K562 (cell line): ENCODE data around the gene ZNF616. TPM values are rescaled to one million over a fixed set of nuclear protein-coding genes. Genes with fewer than 3 reads are reported as not detected.
A peak's percentile ranks its signal among the peaks of the same experiment; 100 is the strongest.

Experiments
- ATAC-seq: fragments of 200-7000 bp; cut with Tn5 transposase; 3 replicates; pipeline ENCODE4 v1.9.1; 2020; ENCODE audit warnings: moderate library complexity
- BruUV-seq: library from RNA; stranded (reverse); fragments of 400-500 nt; replicated peaks from 2 replicates; lab custom pipeline; 2021; lab: Mats Ljungman, UMichigan
- CTCF ChIA-PET: fragments of 300-600 bp; formaldehyde crosslinking; extraction: SDS; loops from one replicate; lab custom pipeline; 2021; ENCODE audit warnings: low intra/inter-chr PET ratio; lab: Yijun Ruan, JAX
- POLR2A ChIA-PET: fragments of 300-600, 350-650 bp; sonication (Branson Sonifier 250); formaldehyde crosslinking; extraction: SDS; loops from one replicate; lab custom pipeline; 2021; ENCODE audit warnings: antibody characterized with exemption, inconsistent platforms; lab: Yijun Ruan, JAX
- DNase-seq, 4 experiments: peaks; one replicate each; pipeline versions ENCODE4 v3.0.0 to v3.0.0-alpha.2; 2011 to 2018; ENCODE audit warnings: low spot score in 3 of 4, mixed read lengths in 3 of 4; ENCODE audit errors: extremely low read depth in 1 of 4
- FAIRE-seq: peaks from 2 replicates; lab custom pipeline; 2011; peaks lifted over from hg19 to GRCh38; lab: Jason Lieb, UNC
- H2AFZ ChIP-seq: 2 replicates; pipeline ENCODE4 v1.6.0; 2011; ENCODE audit warnings: low read depth, low read length, control low read depth, inconsistent platforms
- H3K27ac ChIP-seq: fragments of 200-600 bp; 3 replicates; pipeline ENCODE4 v1.8.0; 2011; ENCODE audit warnings: low read depth, mild to moderate bottlenecking, control low read depth, inconsistent platforms, low read length, moderate library complexity, mixed read lengths; ENCODE audit errors: extremely low read depth
- H3K27me3 ChIP-seq, 2 experiments: fragments of 300-600 bp in 1 of 2; 2 replicates in 1 of 2; 3 replicates in 1 of 2; pipeline versions ENCODE4 v1.6.0 to v1.8.0; 2011; ENCODE audit warnings: inconsistent platforms in 2 of 2, low read length in 2 of 2, mild to moderate bottlenecking in 1 of 2, mixed read lengths in 1 of 2, moderate library complexity in 1 of 2; ENCODE audit not compliant: control insufficient read depth in 2 of 2, insufficient read depth in 2 of 2
- H3K36me3 ChIP-seq: fragments of 300-600 bp; 3 replicates; pipeline ENCODE4 v1.8.0; 2011; ENCODE audit warnings: mild to moderate bottlenecking, low read length, inconsistent platforms; ENCODE audit not compliant: control insufficient read depth, insufficient read depth
- H3K4me1 ChIP-seq, 2 experiments: fragments of 200-600 bp in 1 of 2; replicated peaks in 1 of 2; 2 replicates in 1 of 2; 3 replicates in 1 of 2; pipeline versions ENCODE4 v1.5.1 to v1.8.0; 2011; ENCODE audit warnings: inconsistent platforms in 2 of 2, low read length in 2 of 2, mild to moderate bottlenecking in 1 of 2, mixed read lengths in 1 of 2, moderate library complexity in 1 of 2; ENCODE audit not compliant: control insufficient read depth in 2 of 2, insufficient read depth in 2 of 2
- H3K4me2 ChIP-seq: 2 replicates; pipeline ENCODE4 v1.6.1; 2011; ENCODE audit warnings: low read length, control low read depth, inconsistent platforms, mixed read lengths; ENCODE audit not compliant: insufficient read depth
- H3K4me3 ChIP-seq: fragments of 200-600 bp; sonication (generic), shearing (Covaris generic); 2 replicates; pipeline ENCODE4 v1.5.1; 2016; ENCODE audit warnings: control low read depth, inconsistent platforms
- H3K79me2 ChIP-seq: fragments of 200-600 bp; 3 replicates; pipeline ENCODE4 v1.8.0; 2011; ENCODE audit warnings: low read length, inconsistent platforms; ENCODE audit not compliant: control insufficient read depth, insufficient read depth
- H3K9ac ChIP-seq, 2 experiments: 2 replicates each; pipeline versions ENCODE4 v1.6.0 to v1.6.1; 2011; ENCODE audit warnings: low read depth in 2 of 2, low read length in 2 of 2, control low read depth in 1 of 2, inconsistent platforms in 1 of 2, mild to moderate bottlenecking in 1 of 2, mixed read lengths in 1 of 2; ENCODE audit not compliant: insufficient read depth in 1 of 2
- H3K9me1 ChIP-seq: one replicate; pipeline ENCODE4 v1.6.0; 2011; ENCODE audit warnings: inconsistent platforms, mild to moderate bottlenecking, low read length, moderate library complexity; ENCODE audit not compliant: control insufficient read depth, insufficient read depth
- H3K9me3 ChIP-seq: replicated peaks from 2 replicates; pipeline ENCODE4 v1.5.1; 2011; ENCODE audit warnings: low read depth, low read length, inconsistent platforms; ENCODE audit not compliant: control insufficient read depth, insufficient read depth
- H4K20me1 ChIP-seq: replicated peaks from 2 replicates; pipeline ENCODE4 v1.6.1; 2011; ENCODE audit warnings: low read length, inconsistent platforms, mixed read lengths; ENCODE audit not compliant: control insufficient read depth, insufficient read depth
- PTTG1 ChIP-seq: fragments of 450-650 bp; IDR thresholded peaks from 2 replicates; pipeline ENCODE4 v1.6.1; 2016; ENCODE audit warnings: low read depth, mild to moderate bottlenecking, missing genetic modification characterization, missing compliant biosample characterization
- ZNF274 ChIP-seq: IDR thresholded peaks from 2 replicates; pipeline ENCODE4 v1.6.1; 2011; ENCODE audit warnings: low read depth, mild to moderate bottlenecking, low read length, moderate library complexity, borderline replicate concordance
- WGBS: fragments of 100-300 bp; shearing (Covaris generic); methylation state at CpG from one replicate; pipeline ENCODE4 v1.1.6; 2016; ENCODE audit warnings: low coverage, mixed read lengths; ENCODE audit not compliant: insufficient coverage; ENCODE audit errors: missing lambda C conversion rate; 5-methylcytosine and 5-hydroxymethylcytosine counted together
- in situ Hi-C: fragments of 300-500 bp; cut with MboI; formaldehyde crosslinking; loops from 4 replicates; pipeline ENCODE4 v1.15.0; 2018; ENCODE audit warnings: inconsistent platforms, mixed read lengths
- intact Hi-C: fragments of 100-400 bp; cut with micrococcal nuclease; formaldehyde crosslinking; loops from 2 replicates; pipeline ENCODE4 v1.14.2; 2022
- polyA plus RNA-seq, 8 experiments: library from polyadenylated mRNA; depleted of rRNA in 4 of 8; stranded (reverse) in 5 of 8; unstranded in 3 of 8; fragments of >200 nt; fragmentation: Nextera tagmentation in 2 of 8; fragmentation: Illumina TruSeq in 1 of 8; extraction: Ambion mirVana in 2 of 8; extraction: Trizol in 1 of 8; gene quantifications; 2 replicates each; pipeline versions ENCODE4 v1.2.1 to v1.2.3, GENCODE V29; 2011 to 2014; ENCODE audit warnings: inconsistent platforms in 1 of 8, missing spikeins in 1 of 8
- total RNA-seq, 7 experiments: library from RNA; depleted of rRNA in 6 of 7; stranded (reverse); fragments of >200 nt in 6 of 7; fragmentation: Illumina TruSeq in 2 of 7; extraction: Trizol in 2 of 7; gene quantifications; 2 replicates each; pipeline versions ENCODE4 v1.2.1 to v1.2.3, GENCODE V29; 2011 to 2021; ENCODE audit warnings: low replicate concordance in 1 of 7
- TF ChIP-seq, protein P1 (sequence below), 2 experiments: IDR thresholded peaks in 1 of 2; conservative IDR thresholded peaks in 1 of 2; 2 replicates each; pipeline ENCODE4 v1.6.1; 2016; ENCODE audit warnings: low read depth in 2 of 2, mild to moderate bottlenecking in 1 of 2, missing compliant biosample characterization in 1 of 2, missing genetic modification characterization in 1 of 2, moderate library complexity in 1 of 2

ZNF616 gene
- total and polyA plus RNA-seq, 9 of the 15 experiments (the other 6 are each of a cell fraction or from before 2014, with no cell fraction given), result 3.4 to 13.0 (median 6.7) TPM

DNA sequence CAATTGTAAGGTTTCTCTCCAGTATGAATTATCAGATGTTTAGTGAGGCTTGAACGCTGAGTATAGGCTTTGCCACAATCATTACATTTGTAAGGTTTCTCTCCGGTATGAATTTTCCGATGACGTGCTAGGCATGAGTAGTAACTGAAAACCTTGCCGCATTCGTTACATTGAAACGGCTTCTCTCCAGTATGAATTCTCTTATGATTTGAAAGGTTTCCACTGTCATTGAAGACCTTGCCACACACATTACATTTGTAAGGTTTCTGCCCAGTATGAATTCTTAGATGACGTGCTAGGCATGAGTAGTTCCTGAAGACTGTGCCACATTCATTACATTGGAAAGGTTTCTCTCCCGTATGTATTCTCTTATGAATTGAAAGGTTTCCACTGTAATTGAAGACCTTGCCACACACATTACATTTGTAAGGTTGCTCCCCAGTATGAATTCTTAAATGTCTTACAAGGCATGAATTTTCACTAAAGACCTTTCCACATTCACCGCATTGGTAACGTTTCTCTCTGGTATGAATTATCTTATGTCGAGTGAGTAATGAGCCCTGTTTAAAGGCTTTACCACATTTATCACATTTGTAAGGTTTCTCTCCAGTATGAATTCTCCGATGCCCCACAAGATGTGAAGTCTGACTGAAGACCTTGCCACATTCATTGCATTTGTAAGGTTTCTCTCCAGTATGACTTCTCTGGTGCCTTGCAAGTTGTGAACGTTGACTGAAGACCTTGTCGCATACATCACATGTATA is 16.0 kb upstream of the ZNF616 start:
- no peak for ATAC-seq
- no peaks in the 10 kb centered on the region for H3K36me3 ChIP-seq
- H3K79me2 ChIP-seq, result no peaks in the 10 kb centered on the region
- no peaks in the 10 kb centered on the region for H4K20me1 ChIP-seq
- 5% methylated on average over 15 of the region's 15 CpGs for WGBS
- H3K4me3 ChIP-seq, result no peak overlapping the region
- intact Hi-C loops (no loop called here), in situ Hi-C loops (no loop called here)
- H3K9ac ChIP-seq, result no peak overlapping the region
- ChIA-PET CTCF (no interaction called here), POLR2A (no interaction called here)
- no peak for FAIRE-seq
- BruUV-seq, result no TSS peak
- H3K27ac ChIP-seq, result no peak overlapping the region
- no peak for DNase-seq
- H3K4me1 ChIP-seq, result no peaks in the 10 kb centered on the region
- H3K4me2 ChIP-seq, result no peak overlapping the region
- TF ChIP-seq ZNF274, result peak; percentile 91
- TF ChIP-seq, protein P1, sequence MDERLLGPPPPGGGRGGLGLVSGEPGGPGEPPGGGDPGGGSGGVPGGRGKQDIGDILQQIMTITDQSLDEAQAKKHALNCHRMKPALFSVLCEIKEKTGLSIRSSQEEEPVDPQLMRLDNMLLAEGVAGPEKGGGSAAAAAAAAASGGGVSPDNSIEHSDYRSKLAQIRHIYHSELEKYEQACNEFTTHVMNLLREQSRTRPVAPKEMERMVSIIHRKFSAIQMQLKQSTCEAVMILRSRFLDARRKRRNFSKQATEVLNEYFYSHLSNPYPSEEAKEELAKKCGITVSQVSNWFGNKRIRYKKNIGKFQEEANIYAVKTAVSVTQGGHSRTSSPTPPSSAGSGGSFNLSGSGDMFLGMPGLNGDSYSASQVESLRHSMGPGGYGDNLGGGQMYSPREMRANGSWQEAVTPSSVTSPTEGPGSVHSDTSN (CRISPR knock-in tag; IDR thresholded peaks at IDR 0.05; ENCODE audit: low read depth), result no peak
- TF ChIP-seq, protein P1 (tag; conservative IDR thresholded peaks at IDR 0.05; ENCODE audit: low read depth), result no peak
- TF ChIP-seq PTTG1 (tag), result no peak
- no peaks in the 10 kb centered on the region for H3K9me1 ChIP-seq
- no peak overlapping the region for H2AFZ ChIP-seq
- no peaks in the 10 kb centered on the region for H3K27me3 ChIP-seq
- H3K9me3 ChIP-seq, result peaks cover 12% of the 10 kb centered on the region; the same call in 1 of the 2 replicates
